HepG2 (cell line): ENCODE data around the gene SLC12A3. TPM values are rescaled to one million over a fixed set of nuclear protein-coding genes. Genes with fewer than 3 reads are reported as not detected.
A peak's percentile ranks its signal among the peaks of the same experiment; 100 is the strongest.

ENCODE experiments used
- AHDC1 ChIP-seq: sonication (generic); formaldehyde crosslinking; IDR thresholded peaks from 2 replicates; pipeline ENCODE4 v1.5.1; 2020; ENCODE audit warnings: mild to moderate bottlenecking, missing genetic modification reagents, borderline replicate concordance
- FLYWCH1 ChIP-seq: sonication (generic); formaldehyde crosslinking; IDR thresholded peaks from 2 replicates; pipeline ENCODE4 v1.8.1; 2023; ENCODE audit warnings: mild to moderate bottlenecking, missing genetic modification reagents
- MED8 ChIP-seq: sonication (generic); formaldehyde crosslinking; IDR thresholded peaks from 2 replicates; pipeline ENCODE4 v1.8.1; 2023; ENCODE audit warnings: mild to moderate bottlenecking, missing genetic modification reagents; ENCODE audit not compliant: insufficient replicate concordance
- MXD3 ChIP-seq: IDR thresholded peaks from 2 replicates; pipeline ENCODE4 v1.6.1; 2016; ENCODE audit warnings: mild to moderate bottlenecking, missing biosample characterization, missing genetic modification reagents
- NFIB ChIP-seq: sonication (generic); formaldehyde crosslinking; IDR thresholded peaks from 2 replicates; pipeline ENCODE4 v1.9.0; 2021; ENCODE audit warnings: missing genetic modification reagents, mild to moderate bottlenecking, borderline replicate concordance
- NONO ChIP-seq, 2 experiments: fragments of 450-650 bp in 1 of 2; sonication (generic) in 1 of 2; formaldehyde crosslinking in 1 of 2; IDR thresholded peaks in 1 of 2; conservative IDR thresholded peaks in 1 of 2; 2 replicates each; pipeline versions ENCODE4 v1.6.1 to v1.8.0; 2017 to 2022; ENCODE audit warnings: mild to moderate bottlenecking in 1 of 2, missing genetic modification reagents in 1 of 2, moderate library complexity in 1 of 2
- PHF5A ChIP-seq: IDR thresholded peaks from one replicate; pipeline ENCODE4 v1.6.1; 2018; ENCODE audit warnings: low read depth, missing genetic modification reagents; ENCODE audit not compliant: unreplicated experiment
- PHF8 ChIP-seq: sonication (generic); formaldehyde crosslinking; IDR thresholded peaks from 2 replicates; pipeline ENCODE4 v1.5.0; 2020; ENCODE audit warnings: missing genetic modification reagents
- RXRB ChIP-seq: IDR thresholded peaks from 2 replicates; pipeline ENCODE4 v1.6.1; 2016; ENCODE audit warnings: borderline replicate concordance, missing genetic modification reagents, missing compliant biosample characterization
- THRA ChIP-seq: sonication (generic); formaldehyde crosslinking; IDR thresholded peaks from 2 replicates; pipeline ENCODE4 v1.4.0; 2020; ENCODE audit warnings: missing genetic modification reagents, borderline replicate concordance
- YY1 ChIP-seq: IDR thresholded peaks from 2 replicates; pipeline ENCODE4 v1.6.1; 2011; ENCODE audit warnings: low read length, low read depth, moderate library complexity, mild to moderate bottlenecking; ENCODE audit not compliant: insufficient read depth, insufficient replicate concordance
- ZBTB8A ChIP-seq: sonication (generic); formaldehyde crosslinking; IDR thresholded peaks from 2 replicates; pipeline ENCODE4 v1.4.0; 2020; ENCODE audit warnings: mild to moderate bottlenecking, low read depth, missing genetic modification reagents, borderline replicate concordance
- ZFP36L1 ChIP-seq: sonication (generic); formaldehyde crosslinking; IDR thresholded peaks from 2 replicates; pipeline ENCODE4 v1.8.0; 2022; ENCODE audit warnings: mild to moderate bottlenecking, missing genetic modification reagents, moderate library complexity
- ZFP91 ChIP-seq: sonication (generic); formaldehyde crosslinking; IDR thresholded peaks from 2 replicates; pipeline ENCODE4 v1.9.0; 2022; ENCODE audit warnings: missing genetic modification reagents, mild to moderate bottlenecking, borderline replicate concordance
- ZMAT3 ChIP-seq: sonication (generic); formaldehyde crosslinking; conservative IDR thresholded peaks from 2 replicates; pipeline ENCODE4 v1.7.0; 2021; ENCODE audit warnings: missing genetic modification reagents
- ZNF24 ChIP-seq: fragments of 450-650 bp; IDR thresholded peaks from 2 replicates; pipeline ENCODE4 v1.6.1; 2017; ENCODE audit warnings: antibody characterized with exemption, mild to moderate bottlenecking
- ZNF451 ChIP-seq: sonication (generic); formaldehyde crosslinking; IDR thresholded peaks from 2 replicates; pipeline ENCODE4 v1.5.0; 2020; ENCODE audit warnings: mild to moderate bottlenecking, missing genetic modification reagents
- ZNF510 ChIP-seq: sonication (generic); formaldehyde crosslinking; IDR thresholded peaks from 2 replicates; pipeline ENCODE4 v1.4.0; 2020; ENCODE audit warnings: low read depth, mild to moderate bottlenecking, missing genetic modification reagents
- ZNF570 ChIP-seq: sonication (generic); formaldehyde crosslinking; IDR thresholded peaks from 2 replicates; pipeline ENCODE4 v1.4.0; 2020; ENCODE audit warnings: mild to moderate bottlenecking, missing genetic modification reagents, borderline replicate concordance
- ZNF670 ChIP-seq: sonication (generic); formaldehyde crosslinking; IDR thresholded peaks from 2 replicates; pipeline ENCODE4 v1.8.0; 2022; ENCODE audit warnings: mild to moderate bottlenecking, missing genetic modification reagents, borderline replicate concordance
- ZNF672 ChIP-seq: sonication (generic); formaldehyde crosslinking; IDR thresholded peaks from 2 replicates; pipeline ENCODE4 v1.8.1; 2022; ENCODE audit warnings: missing genetic modification reagents
- polyA plus RNA-seq, 8 experiments: library from polyadenylated mRNA; depleted of rRNA in 3 of 8; stranded (reverse) in 7 of 8; unstranded in 1 of 8; fragments of >200 nt; fragmentation: Illumina TruSeq in 4 of 8; extraction: Trizol in 4 of 8; gene quantifications; 2 replicates each; pipeline versions ENCODE4 v1.2.1 to v1.2.3, GENCODE V29; 2011 to 2016; ENCODE audit warnings: low read depth in 4 of 8, missing spikeins in 1 of 8, mixed read lengths in 1 of 8; ENCODE audit not compliant: insufficient read depth in 1 of 8
- total RNA-seq, 5 experiments: library from RNA; depleted of rRNA; stranded (reverse); fragments of >200 nt; fragmentation: Illumina TruSeq; extraction: Trizol; gene quantifications; 2 replicates each; pipeline ENCODE4 v1.2.3, GENCODE V29; 2016; ENCODE audit warnings: low read depth in 1 of 5

The SLC12A3 gene
- total and polyA plus RNA-seq, 2 of the 13 experiments (the other 11 are each of a cell fraction or from before 2014, with no cell fraction given) = 6.2 TPM; not detected in 1

GRCh38 chr16:56817938-56818337 lies 47.1 kb upstream of the SLC12A3 start (continued):
- TF ChIP-seq ZFP91 (CRISPR knock-in tag) (no peak), ZMAT3 (CRISPR knock-in tag) (no peak), THRA (CRISPR knock-in tag) (peak; percentile 56; the same call in 1 of the 2 replicates), ZNF24 (0 out of 2 replicates have a peak, but pooled peaks have one; percentile 17), ZFP36L1 (CRISPR knock-in tag) (no peak; the same call in 1 of the 2 replicates), PHF8 (CRISPR knock-in tag) (no peak), MED8 (CRISPR knock-in tag) (no peak), ZNF510 (CRISPR knock-in tag) (no peak), ZNF670 (CRISPR knock-in tag) (peak; percentile 73; the same call in 1 of the 2 replicates), NONO (IDR thresholded peaks at IDR 0.05) (no peak), NONO (CRISPR knock-in tag; conservative IDR thresholded peaks at IDR 0.05) (0 out of 2 replicates have a peak, but pooled peaks have one; percentile 29), ZNF570 (CRISPR knock-in tag) (no peak), ZBTB8A (CRISPR knock-in tag) (no peak), MXD3 (CRISPR knock-in tag) (no peak), YY1 (no peak), RXRB (CRISPR knock-in tag) (peak; percentile 82), AHDC1 (CRISPR knock-in tag) (peak; percentile 98), ZNF672 (CRISPR knock-in tag) (no peak), PHF5A (CRISPR knock-in tag) (no peak), FLYWCH1 (CRISPR knock-in tag) (no peak), ZNF451 (CRISPR knock-in tag) (no peak), NFIB (CRISPR knock-in tag) (no peak)
